AG04450 (cell line): ENCODE results near the gene GADD45B. TPM values are rescaled to one million over a fixed set of nuclear protein-coding genes. Genes with fewer than 3 reads are reported as not detected.

Experiments used
- CTCF ChIA-PET: fragments of 300-600, 350-600 bp; formaldehyde crosslinking; extraction: SDS; loops from one replicate; lab custom pipeline; 2022; ENCODE audit warnings: antibody characterized with exemption, inconsistent platforms; lab: Charles Lee
- POLR2A ChIA-PET: fragments of 350-600 bp; formaldehyde crosslinking; extraction: SDS; loops from one replicate; lab custom pipeline; 2021; ENCODE audit warnings: antibody characterized with exemption, inconsistent platforms; lab: Yijun Ruan, JAX
- DNase-seq: peaks from one replicate; pipeline ENCODE4 v3.0.0-alpha.2; 2011; ENCODE audit warnings: low read depth, low spot score
- H3K27ac ChIP-seq: one replicate; pipeline ENCODE4 v1.5.1; 2012; ENCODE audit warnings: low read depth, low read length, control low read depth
- H3K27me3 ChIP-seq: one replicate; pipeline ENCODE4 v1.6.0; 2012; ENCODE audit warnings: low read length; ENCODE audit not compliant: control insufficient read depth, insufficient read depth
- H3K4me3 ChIP-seq: 2 replicates; pipeline ENCODE4 v1.5.1; 2011; ENCODE audit warnings: mild to moderate bottlenecking, low read depth, low read length, control low read depth
- H3K9me3 ChIP-seq: 2 replicates; pipeline ENCODE4 v1.5.1; 2012; ENCODE audit warnings: low read length; ENCODE audit not compliant: control insufficient read depth, insufficient read depth
- polyA plus RNA-seq: library from polyadenylated mRNA; depleted of rRNA; stranded (reverse); fragments of >200 nt; gene quantifications from 2 replicates; pipeline ENCODE4 v1.2.3, GENCODE V29; 2011
- TF ChIP-seq, protein P1 (sequence below): IDR thresholded peaks from 2 replicates; pipeline ENCODE4 v1.5.1; 2011; ENCODE audit warnings: low read depth, low read length, control low read depth, inconsistent platforms

Gene GADD45B
- polyA plus RNA-seq, 1 experiment, result 18.5 TPM

DNA sequence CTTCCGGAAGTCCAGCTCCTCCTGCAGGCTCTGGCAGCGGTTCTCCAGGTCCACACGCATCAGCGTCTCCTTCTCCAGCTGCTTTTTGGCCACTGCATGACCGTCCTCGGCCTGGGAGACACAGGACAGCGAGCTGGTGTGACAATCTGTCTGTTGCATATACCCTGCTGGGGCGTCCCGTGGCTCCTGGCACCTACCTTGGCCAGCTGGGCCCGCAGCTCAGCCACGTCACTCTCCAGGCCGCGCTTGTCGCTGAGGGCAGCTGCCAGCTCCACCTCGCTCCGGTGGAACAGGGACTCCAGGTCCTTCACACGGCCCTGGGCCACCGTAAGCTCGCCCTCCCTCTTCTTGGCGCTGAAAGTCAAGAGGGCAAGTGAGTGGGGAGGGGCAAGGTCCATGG lies 37.7 kb upstream of the GADD45B start:
- Histone ChIP-seq H3K9me3 (no peaks in the 10 kb centered on the region; the same call in 1 of the 2 replicates), H3K4me3 (no peak overlapping the region), H3K27me3 (no peaks in the 10 kb centered on the region), H3K27ac (no peak overlapping the region)
- ChIA-PET POLR2A (interaction anchor here (1.1 to 1.5 kb wide), 2 partner anchors 10 to 38 kb away, joined by 4 to 11 read pairs; partner anchors contain the start of gene GADD45B), CTCF (interaction anchor here (0.6 kb wide), 1 partner anchor 13 kb away, joined by 5 read pairs; no protein-coding TSS in a partner anchor)
- TF ChIP-seq, protein P1, sequence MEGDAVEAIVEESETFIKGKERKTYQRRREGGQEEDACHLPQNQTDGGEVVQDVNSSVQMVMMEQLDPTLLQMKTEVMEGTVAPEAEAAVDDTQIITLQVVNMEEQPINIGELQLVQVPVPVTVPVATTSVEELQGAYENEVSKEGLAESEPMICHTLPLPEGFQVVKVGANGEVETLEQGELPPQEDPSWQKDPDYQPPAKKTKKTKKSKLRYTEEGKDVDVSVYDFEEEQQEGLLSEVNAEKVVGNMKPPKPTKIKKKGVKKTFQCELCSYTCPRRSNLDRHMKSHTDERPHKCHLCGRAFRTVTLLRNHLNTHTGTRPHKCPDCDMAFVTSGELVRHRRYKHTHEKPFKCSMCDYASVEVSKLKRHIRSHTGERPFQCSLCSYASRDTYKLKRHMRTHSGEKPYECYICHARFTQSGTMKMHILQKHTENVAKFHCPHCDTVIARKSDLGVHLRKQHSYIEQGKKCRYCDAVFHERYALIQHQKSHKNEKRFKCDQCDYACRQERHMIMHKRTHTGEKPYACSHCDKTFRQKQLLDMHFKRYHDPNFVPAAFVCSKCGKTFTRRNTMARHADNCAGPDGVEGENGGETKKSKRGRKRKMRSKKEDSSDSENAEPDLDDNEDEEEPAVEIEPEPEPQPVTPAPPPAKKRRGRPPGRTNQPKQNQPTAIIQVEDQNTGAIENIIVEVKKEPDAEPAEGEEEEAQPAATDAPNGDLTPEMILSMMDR, result no peak
- no peak for DNase-seq

DNA sequence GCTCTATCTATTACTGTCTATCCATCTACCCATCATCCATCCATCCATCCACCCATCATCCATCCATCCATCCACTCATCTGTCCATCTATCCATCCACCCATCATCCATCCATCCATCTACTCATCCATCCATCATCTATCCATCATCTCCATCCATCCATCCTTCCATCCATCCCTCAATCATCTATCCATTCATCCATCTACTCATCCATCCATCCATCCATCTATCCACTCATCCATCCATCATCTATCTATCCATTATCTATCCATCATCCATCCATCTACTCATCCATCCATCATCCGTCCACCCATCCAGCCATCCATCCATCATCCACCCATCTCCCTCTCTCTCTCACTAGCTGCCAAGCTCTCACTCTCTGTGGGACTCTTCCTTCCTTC lies 35.4 kb upstream of the GADD45B start:
- Histone ChIP-seq H3K27ac (no peak overlapping the region), H3K4me3 (no peak overlapping the region), H3K27me3 (no peaks in the 10 kb centered on the region), H3K9me3 (no peaks in the 10 kb centered on the region; the same call in 1 of the 2 replicates)
- TF ChIP-seq, protein P1, result no peak
- ChIA-PET CTCF (no interaction called here), POLR2A (interaction anchor here (0.7 kb wide), 1 partner anchor 16 kb away, joined by 5 read pairs; the partner anchor contains the start of gene LMNB2)
- no peak for DNase-seq

DNA sequence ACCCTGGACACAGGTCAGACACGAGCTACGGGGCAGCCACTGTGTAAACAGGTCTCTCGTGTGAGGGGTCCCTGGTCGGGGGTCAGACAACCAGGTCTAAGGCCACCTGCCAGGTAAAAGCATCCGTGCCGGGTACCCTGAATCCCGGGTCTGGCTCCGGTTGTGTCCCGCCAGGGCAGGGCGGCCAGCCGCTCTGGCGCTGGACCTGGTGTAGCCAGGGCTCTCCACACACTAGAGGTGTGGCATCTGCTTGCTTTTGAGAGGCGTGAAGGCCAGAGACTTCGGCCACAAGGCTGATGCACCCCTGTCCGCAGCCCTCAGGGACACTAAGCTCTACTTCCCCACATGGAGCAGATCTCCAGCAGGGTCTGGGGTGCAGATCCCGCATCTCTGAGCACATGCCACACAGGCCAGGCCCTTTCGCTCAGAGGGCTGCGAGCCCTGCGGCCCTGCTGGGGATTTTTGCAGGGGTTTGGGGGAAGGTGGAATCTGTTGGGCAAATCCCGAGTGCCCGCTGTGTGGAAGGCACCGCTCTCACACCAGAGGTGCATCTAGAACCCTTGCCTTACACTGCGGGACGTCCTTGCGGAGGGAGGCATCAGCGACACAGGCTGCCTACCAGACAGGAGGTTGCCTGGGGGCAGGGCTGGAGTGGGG lies 34.7 kb upstream of the GADD45B start:
- Histone ChIP-seq H3K4me3 (no peak overlapping the region), H3K27me3 (no peaks in the 10 kb centered on the region), H3K9me3 (no peaks in the 10 kb centered on the region; the same call in 1 of the 2 replicates), H3K27ac (no peak overlapping the region)
- DNase-seq, result no peak
- ChIA-PET POLR2A (no interaction called here), CTCF (no interaction called here)
- TF ChIP-seq, protein P1, result no peak

DNA sequence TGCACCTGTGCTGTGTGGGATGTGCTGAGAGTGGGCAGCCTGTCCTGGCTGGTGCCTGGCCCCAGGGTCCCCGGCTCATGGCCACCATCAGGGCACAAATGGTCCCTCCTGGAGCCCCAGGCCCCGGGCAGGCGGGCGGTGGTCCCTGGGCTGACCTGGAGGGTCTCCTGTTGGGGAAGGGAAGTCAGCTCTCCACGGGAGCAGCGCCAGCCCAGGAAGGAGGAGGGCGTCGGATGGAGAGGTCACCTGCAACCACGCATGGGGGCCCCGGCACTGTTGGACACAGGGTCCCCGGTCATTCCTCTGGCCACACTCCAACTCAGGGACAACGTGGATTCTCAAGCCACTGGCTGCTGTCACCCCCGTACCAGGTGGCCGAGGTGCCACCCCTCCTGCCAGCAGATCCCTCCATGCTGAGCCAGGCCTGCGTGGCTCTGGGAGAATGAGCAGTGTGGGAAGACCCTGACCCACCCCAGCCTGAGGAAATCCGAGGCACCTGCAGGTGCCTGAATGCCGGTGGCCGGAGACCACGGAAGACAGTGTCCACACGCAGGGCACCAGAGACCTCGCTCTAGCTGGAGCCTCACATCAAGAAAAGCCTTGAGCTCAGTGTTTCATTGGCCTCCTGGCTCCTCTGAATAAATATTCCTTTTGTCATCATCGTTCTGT lies 32.7 kb upstream of the GADD45B start:
- POLR2A ChIA-PET, result no interaction called here
- CTCF ChIA-PET, result interaction anchor here (0.6 kb wide), 1 partner anchor 14 kb away, joined by 4 read pairs; the partner anchor contains the start of gene LMNB2
- no peak for DNase-seq
- TF ChIP-seq, protein P1, result no peak
- Histone ChIP-seq H3K9me3 (no peaks in the 10 kb centered on the region; the same call in 1 of the 2 replicates), H3K27me3 (no peaks in the 10 kb centered on the region), H3K4me3 (no peak overlapping the region), H3K27ac (no peak overlapping the region)

DNA sequence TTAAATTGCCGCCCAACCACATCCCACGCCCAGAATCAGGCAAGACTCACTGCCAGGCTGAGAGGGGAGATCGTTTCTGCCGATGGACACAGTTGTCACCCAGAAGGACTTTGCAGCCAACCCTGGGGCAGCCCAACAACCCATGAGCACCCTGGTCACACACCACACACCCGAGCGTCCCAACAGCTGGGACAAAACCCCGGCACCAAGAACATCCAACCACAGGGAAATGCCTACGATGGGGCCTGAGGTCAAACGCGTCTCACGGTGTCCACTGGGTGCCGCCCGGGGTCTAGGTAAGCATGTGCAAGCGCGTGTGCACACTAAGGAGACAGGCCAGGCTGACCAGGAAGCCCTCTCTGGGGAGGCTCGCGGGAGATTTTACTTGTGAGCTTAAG lies 32.1 kb upstream of the GADD45B start:
- H3K4me3 ChIP-seq, result no peak overlapping the region
- ChIA-PET CTCF (interaction anchor here (0.6 kb wide), 1 partner anchor 13 kb away, joined by 4 read pairs; the partner anchor contains the start of gene LMNB2), POLR2A (no interaction called here)
- no peak overlapping the region for H3K27ac ChIP-seq
- H3K27me3 ChIP-seq, result no peaks in the 10 kb centered on the region
- no peak for DNase-seq
- TF ChIP-seq, protein P1, result no peak
- H3K9me3 ChIP-seq, result no peaks in the 10 kb centered on the region; the same call in 1 of the 2 replicates
